Head of caudate nucleus (tissue), 42 donors: ENCODE data around the gene PGAM5.
A peak's percentile ranks its signal among the peaks of the same experiment; 100 is the strongest.

Source experiments
- DNase-seq, 42 donors: peaks; one replicate each; pipeline versions ENCODE4 v3.0.0 to v3.0.0-alpha.2; 2020 to 2021; ENCODE audit warnings: mixed read lengths in 7 of 42
- intact Hi-C: fragments of 100-400 bp; cut with DNase I; formaldehyde crosslinking; loops from one replicate; pipeline ENCODE4 v1.15.0; 2022

Gene PGAM5

GRCh38 chr12:132717531-132718387 is 7.1 kb downstream of the PGAM5 start:
- DNase-seq, result peak in 18 of 42 donors; percentile 14 to 58 (median 41)

GRCh38 chr12:132718644-132719043 is 8.0 kb downstream of the PGAM5 start:
- intact Hi-C loops, result no loop called here

More at GRCh38 chr12:132717531-132718387, 7.1 kb downstream of the PGAM5 start:
- intact Hi-C loops, result no loop called here

GRCh38 chr12:132719141-132719953 is 8.7 kb downstream of the PGAM5 start:
- intact Hi-C loops, result no loop called here
- DNase-seq, result no peak

More at GRCh38 chr12:132718644-132719043, 8.0 kb downstream of the PGAM5 start:
- DNase-seq, result no peak

- DNase-seq, result no peak
- intact Hi-C loops, result no loop called here
Observed at GRCh38 chr12:132719954-132720324, 9.3 kb downstream of the PGAM5 start.

GRCh38 chr12:132720606-132721345 is 10.1 kb downstream of the PGAM5 start:
- intact Hi-C loops, result no loop called here
- no peak for DNase-seq

GRCh38 chr12:132723015-132723763 is 12.5 kb downstream of the PGAM5 start:
- intact Hi-C loops, result no loop called here
- no peak for DNase-seq

GRCh38 chr12:132723764-132724140 is 13.1 kb downstream of the PGAM5 start:
- intact Hi-C loops, result no loop called here
- DNase-seq, result no peak

- no peak for DNase-seq
- intact Hi-C loops, result no loop called here
Observed at GRCh38 chr12:132724506-132725241, 14.0 kb downstream of the PGAM5 start.

- peak in 41 of 42 donors; percentile 17 to 85 (median 61) for DNase-seq
- intact Hi-C loops, result no loop called here
Observed at GRCh38 chr12:132726386-132726785, 15.7 kb downstream of the PGAM5 start.

GRCh38 chr12:132727091-132727794 is 16.6 kb downstream of the PGAM5 start:
- DNase-seq, result no peak
- intact Hi-C loops, result no loop called here

- intact Hi-C loops, result no loop called here
- DNase-seq, result no peak
Observed at GRCh38 chr12:132728502-132728901, 17.9 kb downstream of the PGAM5 start.

- intact Hi-C loops, result no loop called here
- peak in 21 of 42 donors; percentile 9 to 66 (median 33) for DNase-seq
Observed at GRCh38 chr12:132729541-132730320, 19.1 kb downstream of the PGAM5 start.

GRCh38 chr12:132730353-132730752 is 19.7 kb downstream of the PGAM5 start:
- intact Hi-C loops, result no loop called here
- no peak for DNase-seq

- intact Hi-C loops, result no loop called here
- no peak for DNase-seq
Observed at GRCh38 chr12:132731574-132731973, 20.9 kb downstream of the PGAM5 start.

- intact Hi-C loops, result no loop called here
- no peak for DNase-seq
Observed at GRCh38 chr12:132734206-132734605, 23.6 kb downstream of the PGAM5 start.

- no peak for DNase-seq
- intact Hi-C loops, result no loop called here
Observed at GRCh38 chr12:132735496-132735895, 24.9 kb downstream of the PGAM5 start.

GRCh38 chr12:132736378-132736777 is 25.7 kb downstream of the PGAM5 start:
- intact Hi-C loops, result no loop called here
- DNase-seq, result no peak
